Heart right ventricle (tissue), 16 donors: ENCODE measurements around the gene HHATL. TPM values are rescaled to one million over a fixed set of nuclear protein-coding genes. Genes with fewer than 3 reads are reported as not detected.

Experiments
- ATAC-seq, 8 donors: fragments of 200-7000 bp; cut with Tn5 transposase; one replicate each; pipeline ENCODE4 v1.9.1; 2020; ENCODE audit warnings: mild to moderate bottlenecking in 8 of 8, moderate library complexity in 8 of 8, moderate number of reproducible peaks in 1 of 8
- DNase-seq, 2 donors: peaks; one replicate each; pipeline ENCODE4 v3.0.0-alpha.2; 2020
- H3K27ac ChIP-seq, 10 donors: fragments of 200-600 bp; sonication (generic) in 2 of 10; one replicate each; pipeline versions ENCODE4 v1.5.0 to v1.8.0; 2020 to 2022; ENCODE audit warnings: mild to moderate bottlenecking in 3 of 10
- H3K27me3 ChIP-seq, 7 donors: fragments of 200-600 bp; one replicate each; pipeline ENCODE4 v1.8.0; 2021 to 2022; ENCODE audit warnings: mild to moderate bottlenecking in 2 of 7
- H3K36me3 ChIP-seq, 9 donors: fragments of 200-600 bp; sonication (generic) in 1 of 9; one replicate each; pipeline versions ENCODE4 v1.5.0 to v1.8.0; 2020 to 2022; ENCODE audit warnings: mild to moderate bottlenecking in 2 of 9
- H3K4me1 ChIP-seq, 9 donors: fragments of 200-600 bp; sonication (generic) in 1 of 9; one replicate each; pipeline versions ENCODE4 v1.5.0 to v1.8.0; 2020 to 2022; ENCODE audit warnings: mild to moderate bottlenecking in 4 of 9
- H3K4me3 ChIP-seq, 10 donors: fragments of 200-600 bp; sonication (generic) in 2 of 10; one replicate each; pipeline versions ENCODE4 v1.5.0 to v1.8.0; 2020 to 2022; ENCODE audit warnings: mild to moderate bottlenecking in 7 of 10, moderate library complexity in 2 of 10
- H3K9me3 ChIP-seq, 11 donors: fragments of 200-600 bp in 10 of 11; sonication (generic) in 2 of 11; one replicate each; pipeline versions ENCODE4 v1.5.0 to v1.8.0; 2013 to 2022; ENCODE audit warnings: mild to moderate bottlenecking in 2 of 11, control low read depth in 1 of 11, moderate library complexity in 1 of 11
- WGBS, 2 donors: extraction: QIAGEN DNeasy Blood & Tissue Kit; methylation state at CpG; one replicate each; pipeline ENCODE4 v1.1.7; 2013; ENCODE audit warnings: inconsistent platforms in 1 of 2; 5-methylcytosine and 5-hydroxymethylcytosine counted together
- intact Hi-C, 10 donors: fragments of 100-400 bp; cut with DNase I; formaldehyde crosslinking; loops; one replicate each; pipeline versions ENCODE4 v1.11.1 to v1.14.2; 2022
- polyA plus RNA-seq, 2 donors: library from polyadenylated mRNA; stranded (reverse); fragments of 200-250 nt; gene quantifications; one replicate each; pipeline ENCODE4 v1.2.3, GENCODE V29; 2013
- total RNA-seq, 10 donors: library from RNA; stranded (reverse); fragmentation: NEBNext Ultra II Directional in 3 of 10; extraction: Animal tissue kit (Norgen Biotek cat#: 25700) in 3 of 10; gene quantifications; one replicate each; pipeline versions ENCODE4 v1.2.1 to v1.2.4, GENCODE V29; 2021 to 2023
- TF ChIP-seq, protein P1 (sequence below), 9 donors: fragments of 200-600 bp; sonication (generic) in 2 of 9; IDR thresholded peaks; one replicate each; pipeline versions ENCODE4 v1.5.0 to v1.8.0; 2021 to 2022; ENCODE audit warnings: antibody characterized with exemption in 9 of 9, mild to moderate bottlenecking in 5 of 9, moderate library complexity in 1 of 9
- donor health status: Arrhythmogenic right ventricular cardiomyopathy.
- donor health status: ischemic (EF 13 %, LVEDD 7.1; RV severe dilation, severe dysfunction).
- donor health status: healthy with polysubstance abuse.
- donor health status: DM: no; HTN: yes; CAD: no.
- donor health status: DM: no; HTN: no; CAD: no.
- donor health status: ischemic (EF 25% LVEDD 6.9; RV normal size, moderate dysfunction).
- donor health status: ischemic (EF 25% LVEDD 5.7; RV mildly dilated, moderate dysfunction).
- donor health status: healthy.
- donor health status: DM: yes; HTN: yes; CAD: no.
- donor health status: Ischemic cardiomyopathy.
- donor health status: ischemic (EF 35%, LVEDD 5.7; RV mildly dilated, moderate dysfunction).
- donor health status: nonischemic (EF 11% LVEDD 7.7; RV severe dilation, severe dysfunction).
- donor health status: DM: yes; HTN: yes; CAD: no.
- donor health status: PGD.
- donor health status: ischemic (EF 29% LVEDD 5.4; RV normal size, mild dysfunction).
- donor health status: nonischemic (EF 23%, LVEDD 6.1; RV moderate dilation, normal function).

The HHATL gene
- total and polyA plus RNA-seq, 12 donors = 332 to 2,035 (median 624) TPM

DNA sequence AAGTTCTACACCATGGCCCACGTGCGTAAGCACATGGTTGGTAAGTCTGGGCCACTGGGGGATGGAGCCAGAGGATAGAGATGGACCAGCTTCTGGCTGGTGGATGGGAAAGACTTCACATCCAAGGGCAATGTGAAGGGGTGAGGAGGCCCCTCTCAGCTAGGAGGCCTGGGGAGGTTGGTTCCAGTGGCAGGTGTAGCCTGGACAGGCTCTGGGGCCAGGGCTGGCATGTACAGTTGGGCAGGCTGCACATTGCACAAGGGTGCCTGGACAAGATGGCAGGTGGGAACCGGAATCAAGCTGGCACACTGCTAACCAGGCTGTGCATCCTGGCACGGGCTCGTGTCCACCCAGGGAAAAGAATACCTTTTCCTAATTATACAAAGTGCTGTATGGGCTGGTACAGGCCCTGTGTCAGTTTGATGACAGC is 41.0 kb downstream of the HHATL start:
- Histone ChIP-seq H3K9me3 (no peaks in the 10 kb centered on the region), H3K27me3 (no peaks in the 10 kb centered on the region), H3K4me3 (no peak overlapping the region), H3K27ac (peak overlapping the region in 4 of 10 donors; percentile 2 to 70 (median 60)), H3K4me1 (peaks cover 3 to 64% (median 31%) of the 10 kb centered on the region in 9 donors), H3K36me3 (peaks cover 0 to 43% (median 8%) of the 10 kb centered on the region in 9 donors)
- ATAC-seq (no peak), DNase-seq (no peak)
- intact Hi-C loops = loop anchor here in 1 of 10 donors (5.0 kb wide), 1 partner anchor 81 kb away; no protein-coding TSS in a partner anchor
- 94% methylated on average over 5 of the region's 5 CpGs for WGBS, 2 donors
- TF ChIP-seq, protein P1, sequence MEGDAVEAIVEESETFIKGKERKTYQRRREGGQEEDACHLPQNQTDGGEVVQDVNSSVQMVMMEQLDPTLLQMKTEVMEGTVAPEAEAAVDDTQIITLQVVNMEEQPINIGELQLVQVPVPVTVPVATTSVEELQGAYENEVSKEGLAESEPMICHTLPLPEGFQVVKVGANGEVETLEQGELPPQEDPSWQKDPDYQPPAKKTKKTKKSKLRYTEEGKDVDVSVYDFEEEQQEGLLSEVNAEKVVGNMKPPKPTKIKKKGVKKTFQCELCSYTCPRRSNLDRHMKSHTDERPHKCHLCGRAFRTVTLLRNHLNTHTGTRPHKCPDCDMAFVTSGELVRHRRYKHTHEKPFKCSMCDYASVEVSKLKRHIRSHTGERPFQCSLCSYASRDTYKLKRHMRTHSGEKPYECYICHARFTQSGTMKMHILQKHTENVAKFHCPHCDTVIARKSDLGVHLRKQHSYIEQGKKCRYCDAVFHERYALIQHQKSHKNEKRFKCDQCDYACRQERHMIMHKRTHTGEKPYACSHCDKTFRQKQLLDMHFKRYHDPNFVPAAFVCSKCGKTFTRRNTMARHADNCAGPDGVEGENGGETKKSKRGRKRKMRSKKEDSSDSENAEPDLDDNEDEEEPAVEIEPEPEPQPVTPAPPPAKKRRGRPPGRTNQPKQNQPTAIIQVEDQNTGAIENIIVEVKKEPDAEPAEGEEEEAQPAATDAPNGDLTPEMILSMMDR (IDR thresholded peaks at IDR 0.05) = no peak

DNA sequence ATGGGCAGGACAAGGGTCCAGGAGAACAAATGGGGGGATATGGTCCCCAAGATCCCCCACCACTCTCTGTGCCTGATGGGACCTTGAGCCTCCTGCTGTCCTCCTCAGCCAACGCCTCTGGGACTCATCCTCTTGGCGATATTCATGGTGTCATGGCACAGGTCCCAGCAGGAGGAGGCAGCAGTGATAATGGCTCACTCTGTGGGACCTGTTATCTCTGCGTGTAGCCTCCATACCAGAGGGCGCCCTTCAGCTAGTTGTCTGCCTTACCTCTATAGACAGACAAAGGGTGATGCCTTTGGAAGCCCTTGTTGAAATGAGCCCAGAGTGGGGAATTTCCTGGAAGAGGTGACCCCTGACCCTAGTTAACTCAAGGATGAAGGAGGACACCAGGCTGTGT is 41.7 kb downstream of the HHATL start:
- TF ChIP-seq, protein P1 (IDR thresholded peaks at IDR 0.05) = peak in 6 of 9 donors; percentile 13 to 46 (median 28)
- no peaks in the 10 kb centered on the region for H3K9me3 ChIP-seq
- H3K4me3 ChIP-seq = no peak overlapping the region
- H3K4me1 ChIP-seq = peaks cover 7 to 64% (median 26%) of the 10 kb centered on the region in 9 donors
- H3K27ac ChIP-seq = peak overlapping the region in 7 of 10 donors; percentile 23 to 70 (median 57)
- ATAC-seq (peak in 5 of 8 donors; percentile 5 to 66 (median 45)), DNase-seq (no peak)
- 44 to 58% methylated on average over 4 of the region's 4 CpGs for WGBS, 2 donors
- no peaks in the 10 kb centered on the region for H3K27me3 ChIP-seq
- peaks cover 0 to 43% (median 8%) of the 10 kb centered on the region in 9 donors for H3K36me3 ChIP-seq
- intact Hi-C loops = loop anchor here in 1 of 10 donors (5.0 kb wide), 1 partner anchor 81 kb away; no protein-coding TSS in a partner anchor

DNA sequence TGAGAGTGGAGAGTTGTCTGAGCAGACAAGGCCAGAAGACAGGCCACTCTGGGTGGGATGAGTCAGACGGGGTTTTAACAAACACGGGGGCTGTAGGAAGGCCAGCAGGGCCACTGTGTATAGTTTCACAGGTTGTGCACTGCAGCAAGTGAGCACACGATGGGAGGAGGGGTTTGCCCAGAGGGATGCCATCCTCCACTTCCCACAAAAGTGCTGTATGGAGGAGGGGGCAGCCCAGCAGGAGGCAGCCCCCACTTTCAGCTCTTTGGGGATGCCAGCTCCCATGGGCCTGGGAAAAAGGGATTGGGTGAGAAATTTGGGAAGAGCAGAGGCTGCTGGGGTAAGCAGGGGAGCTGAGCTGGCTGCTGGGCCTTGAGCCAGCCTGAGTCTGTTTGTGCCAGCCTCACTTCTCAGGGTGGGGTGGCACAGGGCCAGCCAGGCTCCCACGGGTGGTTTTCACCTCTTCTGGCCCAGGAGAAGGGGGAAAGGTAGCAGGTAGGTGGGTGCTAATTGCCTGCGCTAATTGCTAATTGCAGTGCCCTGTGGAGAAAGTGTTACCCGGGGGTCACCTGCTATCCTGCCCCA is 42.4 kb downstream of the HHATL start:
- intact Hi-C loops = loop anchor here in 1 of 10 donors (5.0 kb wide), 1 partner anchor 82 kb away; no protein-coding TSS in a partner anchor
- H3K4me1 ChIP-seq = peaks cover 14 to 64% (median 28%) of the 10 kb centered on the region in 9 donors
- ATAC-seq (peak in 4 of 8 donors; percentile 4 to 48 (median 30)), DNase-seq (peak in 1 of 2 donors; percentile 58)
- peaks cover 0 to 43% (median 8%) of the 10 kb centered on the region in 9 donors for H3K36me3 ChIP-seq
- H3K4me3 ChIP-seq = no peak overlapping the region
- no peaks in the 10 kb centered on the region for H3K27me3 ChIP-seq
- peak overlapping the region in 7 of 10 donors; percentile 23 to 70 (median 57) for H3K27ac ChIP-seq
- TF ChIP-seq, protein P1 (IDR thresholded peaks at IDR 0.05) = no peak
- WGBS, 2 donors = 45 to 59% methylated on average over 6 of the region's 6 CpGs
- H3K9me3 ChIP-seq = no peaks in the 10 kb centered on the region

DNA sequence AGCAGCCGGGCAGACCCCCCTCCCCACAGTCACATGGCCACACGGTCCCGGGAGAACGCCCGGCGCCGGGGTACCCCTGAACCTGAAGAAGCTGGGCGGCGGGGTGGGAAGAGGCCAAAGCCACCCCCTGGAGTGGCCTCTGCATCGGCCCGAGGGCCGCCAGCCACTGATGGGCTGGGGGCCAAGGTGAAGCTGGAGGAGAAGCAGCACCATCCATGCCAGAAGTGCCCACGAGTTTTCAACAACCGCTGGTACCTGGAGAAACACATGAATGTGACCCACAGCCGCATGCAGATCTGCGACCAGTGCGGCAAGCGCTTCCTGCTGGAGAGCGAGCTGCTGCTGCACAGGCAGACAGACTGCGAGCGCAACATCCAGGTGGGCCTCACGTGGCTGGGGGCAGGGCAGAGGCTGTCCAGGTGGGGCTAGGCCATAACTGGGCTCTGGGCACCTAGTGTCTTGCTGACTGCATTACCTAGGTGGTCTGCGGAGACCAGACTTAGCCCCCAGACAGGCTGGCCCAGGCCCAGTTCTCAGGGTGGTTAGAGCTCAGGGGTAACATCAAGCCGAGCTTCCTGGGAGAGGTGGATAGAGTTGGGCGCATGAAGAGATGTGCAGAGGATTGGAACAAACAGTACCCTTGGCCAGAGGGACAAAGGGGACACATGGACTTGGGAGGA is 43.0 kb downstream of the HHATL start:
- TF ChIP-seq, protein P1 (IDR thresholded peaks at IDR 0.05) = no peak
- peak overlapping the region in 7 of 10 donors; percentile 23 to 70 (median 57) for H3K27ac ChIP-seq
- peak in 1 of 8 donors; percentile 16 for ATAC-seq
- 48 to 66% methylated on average over 25 of the region's 25 CpGs for WGBS, 2 donors
- no peaks in the 10 kb centered on the region for H3K9me3 ChIP-seq
- H3K36me3 ChIP-seq = peaks cover 0 to 42% (median 8%) of the 10 kb centered on the region in 9 donors
- H3K4me1 ChIP-seq = peaks cover 16 to 68% (median 34%) of the 10 kb centered on the region in 9 donors
- intact Hi-C loops = loop anchor here in 5 of 10 donors (5.0 to 10.0 kb wide), 4 partner anchors 75 to 88 kb away; partner anchors contain the start of gene SEC22C (in 1 of the 5)
- DNase-seq = no peak
- no peaks in the 10 kb centered on the region for H3K27me3 ChIP-seq
- H3K4me3 ChIP-seq = no peak overlapping the region
